MM.1S (cell line): Measurements from ENCODE around the gene DOCK10.

ENCODE experiments used
- DNase-seq: peaks from one replicate; pipeline ENCODE4 v3.0.0-alpha.2; 2015
- H2AFZ ChIP-seq: fragments of 300-600 bp; sonication (generic); 2 replicates; pipeline ENCODE4 v1.6.0; 2016; ENCODE audit warnings: antibody characterized with exemption, low read length
- H3F3A ChIP-seq: fragments of 300-600 bp; sonication (generic); 2 replicates; pipeline ENCODE4 v1.6.1; 2016; ENCODE audit warnings: mild to moderate bottlenecking, antibody characterized with exemption, low read length, moderate library complexity, mixed read lengths; ENCODE audit not compliant: insufficient read depth
- H3K27ac ChIP-seq: fragments of 300-600 bp; sonication (generic); 2 replicates; pipeline ENCODE4 v1.5.1; 2016; ENCODE audit warnings: mild to moderate bottlenecking, low read length
- H3K27me3 ChIP-seq: fragments of 300-600 bp; sonication (generic); replicated peaks from 2 replicates; pipeline ENCODE4 v1.6.0; 2016; ENCODE audit warnings: low read length; ENCODE audit not compliant: insufficient read depth
- H3K36me3 ChIP-seq: fragments of 300-600 bp; sonication (generic); replicated peaks from 2 replicates; pipeline ENCODE4 v1.6.1; 2016; ENCODE audit warnings: mild to moderate bottlenecking, low read length, mixed read lengths; ENCODE audit not compliant: insufficient read depth
- H3K4me1 ChIP-seq: fragments of 300-600 bp; sonication (generic); 2 replicates; pipeline ENCODE4 v1.6.1; 2016; ENCODE audit warnings: low read length, mixed read lengths
- H3K4me2 ChIP-seq: fragments of 300-600 bp; sonication (generic); 2 replicates; pipeline ENCODE4 v1.6.0; 2016; ENCODE audit warnings: low read depth, low read length
- H3K4me3 ChIP-seq: fragments of 300-600 bp; sonication (generic); 2 replicates; pipeline ENCODE4 v1.5.1; 2016; ENCODE audit warnings: low read length, mixed read lengths
- H3K79me2 ChIP-seq: fragments of 300-600 bp; sonication (generic); 2 replicates; pipeline ENCODE4 v1.6.1; 2016; ENCODE audit warnings: mixed run types, low read length, mixed read lengths
- H3K9ac ChIP-seq: fragments of 300-600 bp; sonication (generic); 2 replicates; pipeline ENCODE4 v1.6.1; 2016; ENCODE audit warnings: low read length, mixed read lengths
- H3K9me2 ChIP-seq: fragments of 300-600 bp; sonication (generic); replicated peaks from 2 replicates; pipeline ENCODE4 v1.6.1; 2016; ENCODE audit warnings: mild to moderate bottlenecking, low read length, mixed read lengths; ENCODE audit not compliant: insufficient read depth
- H3K9me3 ChIP-seq: fragments of 300-600 bp; sonication (generic); replicated peaks from 2 replicates; pipeline ENCODE4 v1.6.1; 2016; ENCODE audit warnings: mild to moderate bottlenecking, low read length, mixed read lengths; ENCODE audit not compliant: insufficient read depth
- H4K20me1 ChIP-seq: fragments of 300-600 bp; sonication (generic); 2 replicates; pipeline ENCODE4 v1.6.1; 2016; ENCODE audit warnings: mild to moderate bottlenecking, low read length, moderate library complexity, mixed read lengths; ENCODE audit not compliant: insufficient read depth
- CTCF ChIP-seq: fragments of 300-600 bp; sonication (generic); IDR thresholded peaks from 2 replicates; pipeline ENCODE4 v1.5.1; 2016; ENCODE audit warnings: antibody characterized with exemption, low read length, mixed read lengths
- EZH2 ChIP-seq: fragments of 300-600 bp; sonication (generic); optimal IDR thresholded peaks from 2 replicates; pipeline ENCODE3; 2017; ENCODE audit warnings: low read depth, mild to moderate bottlenecking, antibody characterized with exemption, low read length, mixed read lengths
- EZH2phosphoT487 ChIP-seq: fragments of 300-600 bp; sonication (generic); IDR thresholded peaks from 2 replicates; pipeline ENCODE4 v1.6.1; 2018; ENCODE audit warnings: antibody characterized with exemption, low read length

DOCK10 gene

GRCh38 chr2:224969633-224970260 is 72.5 kb downstream of the DOCK10 start:
- Histone ChIP-seq H3K27ac (peak overlapping the region; percentile 71), H3K4me1 (peaks cover 53% of the 10 kb centered on the region), H3K9me2 (no peaks in the 10 kb centered on the region)

DNA sequence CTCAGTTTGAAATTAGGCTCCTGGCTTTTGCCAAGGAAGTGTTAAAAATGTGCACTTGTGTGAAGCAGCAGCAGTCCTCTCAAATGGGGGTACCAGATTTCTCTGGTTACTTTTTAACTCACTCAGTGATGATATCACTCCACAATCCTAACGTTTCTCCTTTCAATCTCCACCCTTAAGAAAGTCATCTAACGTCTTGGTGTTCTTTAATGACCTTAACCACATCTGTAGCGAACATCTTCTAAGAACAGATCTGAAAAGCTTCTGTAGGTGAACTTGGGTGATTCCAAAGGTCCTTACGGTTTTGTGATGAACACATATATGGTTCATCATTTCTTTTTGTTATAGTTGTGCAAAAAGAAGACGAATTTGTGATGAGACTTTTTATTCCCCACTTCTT is 73.2 kb downstream of the DOCK10 start:
- H3K4me1 ChIP-seq: peaks cover 50% of the 10 kb centered on the region
- H2AFZ ChIP-seq: no peak overlapping the region

More at GRCh38 chr2:224969633-224970260, 72.5 kb downstream of the DOCK10 start:
- Histone ChIP-seq H3K79me2 (peaks cover 61% of the 10 kb centered on the region), H2AFZ (peak overlapping the region; percentile 46), H3K27me3 (no peaks in the 10 kb centered on the region), H3K4me3 (peak overlapping the region; percentile 39), H3K9me3 (no peaks in the 10 kb centered on the region), H3K9ac (peak overlapping the region; percentile 44), H3K4me2 (peak overlapping the region; percentile 91), H3K36me3 (no peaks in the 10 kb centered on the region), H4K20me1 (no peaks in the 10 kb centered on the region), H3F3A (peaks cover 14% of the 10 kb centered on the region)
- TF ChIP-seq CTCF: no peak
- no peak for TF ChIP-seq EZH2phosphoT487
- no peak for TF ChIP-seq EZH2
- no peak for DNase-seq

DNA sequence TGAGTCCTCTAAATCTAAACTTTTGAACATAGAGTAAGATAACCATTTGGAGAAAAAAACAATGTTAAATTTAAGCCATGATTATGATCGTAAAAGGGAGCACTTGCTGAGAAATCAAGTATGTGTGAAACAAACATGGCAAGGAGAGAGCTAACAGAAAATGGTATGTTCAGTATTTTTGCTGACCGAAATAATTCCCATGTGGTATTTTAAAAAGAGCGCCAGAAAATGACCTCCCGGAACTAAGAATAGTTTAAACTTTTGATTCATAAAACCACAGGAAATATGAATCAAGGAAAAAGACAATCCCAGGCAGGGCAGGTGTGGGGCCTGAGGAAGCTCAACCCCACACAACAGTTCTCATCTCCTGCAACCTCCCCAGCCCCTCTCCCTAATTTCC is 74.2 kb downstream of the DOCK10 start:
- Histone ChIP-seq H2AFZ (no peak overlapping the region), H3K27me3 (no peaks in the 10 kb centered on the region), H3K9me2 (no peaks in the 10 kb centered on the region), H3K79me2 (peaks cover 66% of the 10 kb centered on the region), H3F3A (peaks cover 14% of the 10 kb centered on the region), H3K9ac (no peak overlapping the region), H3K4me3 (no peak overlapping the region), H3K4me2 (no peak overlapping the region), H3K9me3 (no peaks in the 10 kb centered on the region), H4K20me1 (no peaks in the 10 kb centered on the region), H3K4me1 (peaks cover 40% of the 10 kb centered on the region), H3K36me3 (no peaks in the 10 kb centered on the region), H3K27ac (no peak overlapping the region)
- no peak for DNase-seq
- TF ChIP-seq CTCF: no peak
- TF ChIP-seq EZH2phosphoT487: no peak
- no peak for TF ChIP-seq EZH2

More for the DNA sequence above, 73.2 kb downstream of the DOCK10 start:
- H3K27me3 ChIP-seq: no peaks in the 10 kb centered on the region
- peaks cover 68% of the 10 kb centered on the region for H3K79me2 ChIP-seq
- H3K9me3 ChIP-seq: no peaks in the 10 kb centered on the region
- no peaks in the 10 kb centered on the region for H3K9me2 ChIP-seq
- H3K4me3 ChIP-seq: no peak overlapping the region
- no peak overlapping the region for H3K9ac ChIP-seq
- TF ChIP-seq EZH2phosphoT487 (no peak), EZH2 (no peak), CTCF (no peak)
- peak overlapping the region; percentile 91; the same call in 1 of the 2 replicates for H3K4me2 ChIP-seq
- H4K20me1 ChIP-seq: no peaks in the 10 kb centered on the region
- H3K27ac ChIP-seq: peak overlapping the region; percentile 71; the same call in 1 of the 2 replicates
- no peaks in the 10 kb centered on the region for H3K36me3 ChIP-seq
- peaks cover 14% of the 10 kb centered on the region for H3F3A ChIP-seq
- DNase-seq: no peak
